ENCODE measurements around the gene C11orf24.
"Not testable (repeated sequence)": the region's sequence is repeated elsewhere in the genome, so short reads cannot be mapped to it uniquely, and the experiment has no call there.

C11orf24 gene

DNA sequence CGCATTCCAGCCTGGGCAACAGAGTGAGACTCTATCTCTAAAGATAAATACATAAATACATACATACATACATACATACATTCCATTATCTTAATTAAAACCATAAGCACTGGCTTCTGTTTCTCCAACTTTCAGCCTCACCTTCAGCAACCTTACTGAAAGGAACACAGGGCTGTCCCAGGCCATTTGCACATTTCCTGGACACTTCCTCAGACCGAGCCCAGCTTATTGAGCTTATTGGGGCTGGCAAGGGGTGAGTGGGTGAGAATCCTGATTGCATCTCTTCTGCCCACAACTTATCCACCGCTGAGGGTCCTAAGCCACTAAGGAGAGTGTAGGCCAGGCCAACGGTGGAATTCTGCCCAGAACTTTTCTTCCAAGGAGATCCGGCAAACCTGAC is 24.2 kb upstream of the C11orf24 start:
- H3K36me3 ChIP-seq: no peaks in the 10 kb centered on the region
- H3K27me3 ChIP-seq: no peaks in the 10 kb centered on the region
- no peak overlapping the region for H3K4me3 ChIP-seq (ENCODE audit: low read depth, low read length)
- no peak for DNase-seq
- no peak for TF ChIP-seq CTCF (IDR thresholded peaks at IDR 0.05; ENCODE audit: low read depth, low read length)
- H3K9me3 ChIP-seq: no peaks in the 10 kb centered on the region
- H3K4me1 ChIP-seq: no peaks in the 10 kb centered on the region

DNA sequence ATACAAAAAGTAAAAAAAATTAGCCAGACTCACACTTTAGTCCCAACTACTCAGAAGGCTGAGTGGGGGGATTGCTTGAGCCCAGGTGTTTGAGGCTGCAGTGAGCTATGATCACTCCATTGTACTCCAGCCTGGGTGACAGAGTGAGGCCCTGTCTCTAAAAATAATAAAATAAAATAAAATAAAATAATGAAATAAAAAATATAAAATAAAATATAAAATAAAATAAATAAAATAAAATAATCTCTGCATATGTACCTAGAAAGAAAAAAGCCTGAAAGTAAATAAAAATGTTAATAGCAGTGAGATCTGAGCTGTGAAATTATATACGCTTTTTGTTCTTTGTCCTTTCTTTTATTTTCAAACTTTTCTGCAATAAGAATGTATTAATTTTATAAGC is 23.5 kb upstream of the C11orf24 start:
- no peak for TF ChIP-seq CTCF (IDR thresholded peaks at IDR 0.05; ENCODE audit: low read depth, low read length)
- H3K9me3 ChIP-seq: no peaks in the 10 kb centered on the region
- H3K4me3 ChIP-seq (ENCODE audit: low read depth, low read length): no peak overlapping the region
- no peak for DNase-seq
- no peaks in the 10 kb centered on the region for H3K4me1 ChIP-seq
- H3K27me3 ChIP-seq: no peaks in the 10 kb centered on the region
- H3K36me3 ChIP-seq: no peaks in the 10 kb centered on the region

- Histone ChIP-seq H3K4me3 (ENCODE audit: low read depth, low read length) (no peak overlapping the region), H3K4me1 (no peaks in the 10 kb centered on the region), H3K9me3 (no peaks in the 10 kb centered on the region), H3K27me3 (no peaks in the 10 kb centered on the region), H3K36me3 (no peaks in the 10 kb centered on the region)
- no peak for TF ChIP-seq CTCF (IDR thresholded peaks at IDR 0.05; ENCODE audit: low read depth, low read length)
- no peak for DNase-seq
Measured at GRCh38 chr11:68293708-68294107, 21.9 kb upstream of the C11orf24 start.

DNA sequence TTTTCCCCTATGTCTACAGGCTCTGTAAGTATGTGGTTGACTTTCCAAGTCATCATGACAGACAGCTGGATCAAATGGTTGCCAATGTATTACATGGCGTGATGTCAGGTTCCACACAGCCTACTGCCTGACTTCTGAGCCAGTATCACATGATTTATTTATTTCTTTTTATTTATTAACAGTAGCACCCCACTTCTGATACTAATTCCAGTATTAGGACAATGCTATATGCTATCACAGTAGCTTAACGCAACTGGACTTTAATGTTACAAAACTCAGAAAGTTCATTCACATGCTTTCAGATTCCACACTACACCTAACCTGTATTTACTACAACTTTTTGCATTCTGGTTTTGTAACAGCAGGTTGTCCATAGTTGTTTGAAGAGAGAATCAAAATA is 17.7 kb upstream of the C11orf24 start:
- Histone ChIP-seq H3K4me1 (no peaks in the 10 kb centered on the region), H3K36me3 (no peaks in the 10 kb centered on the region), H3K4me3 (ENCODE audit: low read depth, low read length) (no peak overlapping the region), H3K27me3 (no peaks in the 10 kb centered on the region), H3K9me3 (no peaks in the 10 kb centered on the region)
- TF ChIP-seq CTCF (IDR thresholded peaks at IDR 0.05; ENCODE audit: low read depth, low read length): no peak
- no peak for DNase-seq

DNA sequence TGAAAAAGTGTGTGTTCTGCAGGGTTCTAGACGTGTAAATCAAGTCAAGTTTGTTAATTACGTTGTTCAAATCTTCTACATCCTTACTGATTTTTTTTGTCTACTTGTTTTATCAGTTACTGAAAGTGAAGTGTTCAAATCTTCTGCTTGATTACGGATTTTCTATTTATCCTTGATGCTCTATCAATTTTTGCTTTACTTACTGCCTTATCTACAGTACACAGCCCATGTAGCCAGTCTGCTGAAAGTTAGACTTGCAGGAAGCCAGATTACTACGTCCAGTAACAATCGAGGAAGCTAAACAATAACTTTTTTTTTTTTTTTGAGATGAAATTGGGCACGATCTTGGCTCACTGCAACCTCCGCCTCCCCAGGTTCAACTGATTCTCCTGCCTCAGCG is 15.6 kb upstream of the C11orf24 start:
- Histone ChIP-seq H3K27me3 (no peaks in the 10 kb centered on the region), H3K4me3 (ENCODE audit: low read depth, low read length) (no peak overlapping the region), H3K9me3 (no peaks in the 10 kb centered on the region), H3K4me1 (no peaks in the 10 kb centered on the region), H3K36me3 (no peaks in the 10 kb centered on the region)
- no peak for DNase-seq
- no peak for TF ChIP-seq CTCF (IDR thresholded peaks at IDR 0.05; ENCODE audit: low read depth, low read length)

DNA sequence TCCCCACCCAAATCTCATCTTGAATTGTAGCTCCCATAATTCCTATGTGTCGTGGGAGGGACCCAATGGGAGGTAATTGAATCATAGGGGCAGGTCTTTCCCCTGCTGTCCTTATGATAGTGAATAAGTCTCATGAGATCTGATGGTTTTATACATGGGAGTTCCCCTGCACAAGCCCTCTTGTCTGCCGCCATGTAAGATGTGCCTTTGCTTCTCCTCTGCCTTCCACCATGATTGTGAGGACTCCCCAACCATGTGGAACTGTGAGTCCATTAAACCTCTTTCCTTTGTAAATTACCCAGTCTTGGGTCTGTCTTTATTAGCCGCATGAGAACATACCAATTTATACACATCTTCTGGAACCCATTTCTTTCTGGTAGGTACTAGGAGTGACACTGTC is 12.8 kb upstream of the C11orf24 start:
- not testable (repeated sequence) for H3K4me1 ChIP-seq; DNase-seq; H3K9me3 ChIP-seq; H3K27me3 ChIP-seq; H3K36me3 ChIP-seq; H3K4me3 ChIP-seq (ENCODE audit: low read depth, low read length)

GRCh38 chr11:68282861-68283230 is 11.1 kb upstream of the C11orf24 start:
- no peak overlapping the region for H3K4me3 ChIP-seq (ENCODE audit: low read depth, low read length)
- no peak for TF ChIP-seq CTCF (IDR thresholded peaks at IDR 0.05; ENCODE audit: low read depth, low read length)
- no peak for DNase-seq
- no peaks in the 10 kb centered on the region for H3K9me3 ChIP-seq
- no peaks in the 10 kb centered on the region for H3K27me3 ChIP-seq
- H3K4me1 ChIP-seq: no peaks in the 10 kb centered on the region
- no peaks in the 10 kb centered on the region for H3K36me3 ChIP-seq
